ENCODE results near the gene FAM171A2. TPM values are rescaled to one million over a fixed set of nuclear protein-coding genes. Genes with fewer than 3 reads are reported as not detected.

The FAM171A2 gene
- polyA plus RNA-seq, 2 of the 4 experiments (the other 2 are of a cell fraction): 1.8 to 3.9 TPM

DNA sequence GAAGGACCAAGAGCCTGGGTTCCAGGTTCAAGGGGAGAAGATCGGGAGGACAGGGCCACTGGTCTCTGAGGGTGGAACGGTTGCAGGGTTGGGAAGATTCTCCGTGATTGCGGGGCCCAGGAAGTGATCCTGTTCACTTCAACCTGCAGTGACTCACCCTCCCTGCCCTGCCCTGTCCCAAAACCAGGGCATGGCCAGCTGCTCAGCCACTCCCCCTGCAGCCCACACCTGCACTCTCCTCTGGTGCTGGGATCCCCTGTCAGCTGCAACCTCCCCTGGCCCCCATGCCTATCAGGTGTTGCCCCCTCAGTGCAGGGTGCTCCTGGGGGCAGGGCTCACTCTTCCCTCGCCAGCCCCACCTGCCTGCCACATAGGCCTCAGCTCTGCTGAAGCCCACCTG is 54.2 kb downstream of the FAM171A2 start:
- WGBS (ENCODE audit: missing lambda C conversion rate): 59% methylated on average over 5 of the region's 5 CpGs
- H3K27ac ChIP-seq: no peak overlapping the region
- FAIRE-seq (no peak), ATAC-seq (peak; percentile 1 to 15; a peak in 1 of 6 replicates), DNase-seq (ENCODE audit: low read depth in 1 of 2, low spot score in 1 of 2) (no peak)
- peaks cover 15% of the 10 kb centered on the region for H3K4me1 ChIP-seq
- H3K9me3 ChIP-seq: no peaks in the 10 kb centered on the region
- no peak for TF ChIP-seq FOSL2 (IDR thresholded peaks at IDR 0.05)
- peak; percentile 25; the same call in 1 of the 2 replicates for TF ChIP-seq FOSL2 (CRISPR knock-in tag; IDR thresholded peaks at IDR 0.05)
- TF ChIP-seq, protein P1, sequence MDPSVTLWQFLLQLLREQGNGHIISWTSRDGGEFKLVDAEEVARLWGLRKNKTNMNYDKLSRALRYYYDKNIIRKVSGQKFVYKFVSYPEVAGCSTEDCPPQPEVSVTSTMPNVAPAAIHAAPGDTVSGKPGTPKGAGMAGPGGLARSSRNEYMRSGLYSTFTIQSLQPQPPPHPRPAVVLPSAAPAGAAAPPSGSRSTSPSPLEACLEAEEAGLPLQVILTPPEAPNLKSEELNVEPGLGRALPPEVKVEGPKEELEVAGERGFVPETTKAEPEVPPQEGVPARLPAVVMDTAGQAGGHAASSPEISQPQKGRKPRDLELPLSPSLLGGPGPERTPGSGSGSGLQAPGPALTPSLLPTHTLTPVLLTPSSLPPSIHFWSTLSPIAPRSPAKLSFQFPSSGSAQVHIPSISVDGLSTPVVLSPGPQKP (IDR thresholded peaks at IDR 0.05; ENCODE audit: low read depth, low read length): no peak
- no peak for TF ChIP-seq CEBPB (IDR thresholded peaks at IDR 0.05)
- TF ChIP-seq, protein P2, sequence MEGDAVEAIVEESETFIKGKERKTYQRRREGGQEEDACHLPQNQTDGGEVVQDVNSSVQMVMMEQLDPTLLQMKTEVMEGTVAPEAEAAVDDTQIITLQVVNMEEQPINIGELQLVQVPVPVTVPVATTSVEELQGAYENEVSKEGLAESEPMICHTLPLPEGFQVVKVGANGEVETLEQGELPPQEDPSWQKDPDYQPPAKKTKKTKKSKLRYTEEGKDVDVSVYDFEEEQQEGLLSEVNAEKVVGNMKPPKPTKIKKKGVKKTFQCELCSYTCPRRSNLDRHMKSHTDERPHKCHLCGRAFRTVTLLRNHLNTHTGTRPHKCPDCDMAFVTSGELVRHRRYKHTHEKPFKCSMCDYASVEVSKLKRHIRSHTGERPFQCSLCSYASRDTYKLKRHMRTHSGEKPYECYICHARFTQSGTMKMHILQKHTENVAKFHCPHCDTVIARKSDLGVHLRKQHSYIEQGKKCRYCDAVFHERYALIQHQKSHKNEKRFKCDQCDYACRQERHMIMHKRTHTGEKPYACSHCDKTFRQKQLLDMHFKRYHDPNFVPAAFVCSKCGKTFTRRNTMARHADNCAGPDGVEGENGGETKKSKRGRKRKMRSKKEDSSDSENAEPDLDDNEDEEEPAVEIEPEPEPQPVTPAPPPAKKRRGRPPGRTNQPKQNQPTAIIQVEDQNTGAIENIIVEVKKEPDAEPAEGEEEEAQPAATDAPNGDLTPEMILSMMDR (IDR thresholded peaks at IDR 0.05): no peak
- TF ChIP-seq KDM5A (IDR thresholded peaks at IDR 0.05): no peak
- TF ChIP-seq TFCP2L1 (CRISPR knock-in tag; IDR thresholded peaks at IDR 0.05): no peak
- CTCF ChIA-PET: interaction anchor here (0.6 to 4.5 kb wide), 12 partner anchors 9 to 99 kb away, joined by 3 to 31 read pairs (median 4); partner anchors contain the start of gene SLC25A39
- H3K4me2 ChIP-seq: no peak overlapping the region; the same call in 2 of the 3 replicates
- no peak overlapping the region for H3K4me3 ChIP-seq
- POLR2A ChIA-PET: interaction anchor here (0.9 kb wide), 1 partner anchor 88 kb away, joined by 4 read pairs; no protein-coding TSS in a partner anchor

DNA sequence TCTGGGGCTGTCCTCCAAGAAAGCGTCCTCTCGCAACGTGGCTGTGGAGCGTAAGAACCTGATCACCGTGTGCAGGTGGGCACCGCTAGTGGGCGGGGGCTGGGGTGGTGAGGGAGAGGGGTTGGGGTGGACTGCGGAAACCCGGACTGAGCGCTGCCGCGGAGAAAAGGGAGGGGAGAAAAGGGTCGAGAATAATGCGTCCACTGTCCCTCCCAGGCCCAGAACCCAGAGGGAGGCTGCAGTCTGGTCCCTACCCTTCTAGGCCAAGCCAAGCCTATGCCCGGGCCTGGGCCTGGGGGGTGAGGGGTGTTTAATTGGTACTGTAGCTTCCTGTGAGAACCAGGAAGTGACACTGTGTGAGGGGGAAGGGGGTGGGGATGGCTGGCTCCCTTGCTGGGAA is 54.8 kb downstream of the FAM171A2 start:
- Histone ChIP-seq H3K9me3 (no peaks in the 10 kb centered on the region), H3K4me2 (peak overlapping the region; percentile 96), H3K4me3 (no peak overlapping the region), H3K27ac (no peak overlapping the region), H3K4me1 (peaks cover 15% of the 10 kb centered on the region)
- TF ChIP-seq CBX8 (IDR thresholded peaks at IDR 0.05): no peak
- TF ChIP-seq FOSB (CRISPR knock-in tag; IDR thresholded peaks at IDR 0.05): no peak
- no peak for TF ChIP-seq JUN (IDR thresholded peaks at IDR 0.05)
- FAIRE-seq: no peak
- CTCF ChIA-PET: interaction anchor here (0.6 to 4.5 kb wide), 7 partner anchors 8 to 99 kb away, joined by 3 to 29 read pairs (median 5); partner anchors contain the start of gene SLC25A39
- no peak for DNase-seq (ENCODE audit: low read depth in 1 of 2, low spot score in 1 of 2)
- WGBS (ENCODE audit: missing lambda C conversion rate): 80% methylated on average over 8 of the region's 15 CpGs
- POLR2A ChIA-PET: interaction anchor here (0.7 to 1.0 kb wide), 3 partner anchors 26 to 87 kb away, joined by 3 to 5 read pairs (median 3); no protein-coding TSS in a partner anchor
- ATAC-seq: peak in 1 of 2 experiments; percentile 4; a peak in 1 of 6 replicates

DNA sequence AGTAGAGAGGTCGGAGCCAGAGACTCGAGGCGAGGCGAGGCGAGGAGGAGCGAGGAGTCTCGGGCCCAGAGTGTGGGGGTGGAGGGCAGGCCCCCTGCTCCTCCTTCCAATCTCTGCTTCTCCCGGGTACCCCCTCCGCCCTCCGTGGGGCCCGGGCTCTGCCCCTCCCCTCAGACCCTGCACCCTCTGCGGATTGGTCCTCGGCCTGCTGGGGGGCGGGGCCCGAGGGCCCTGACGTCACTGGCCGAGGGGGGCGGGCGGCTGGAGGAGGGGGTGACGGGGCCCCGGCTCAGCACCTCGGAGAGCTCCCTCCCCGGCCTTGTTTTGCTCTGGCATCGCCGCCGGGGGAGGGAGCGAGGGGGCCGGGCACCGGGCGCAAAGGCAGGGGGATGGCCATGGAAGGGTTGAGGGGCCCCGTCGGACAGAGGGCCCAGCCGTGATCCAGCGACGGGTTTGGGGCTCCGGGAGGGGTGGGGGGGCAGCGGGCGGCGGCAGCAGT is 55.3 kb downstream of the FAM171A2 start, which contains the start of gene RUNDC3A:
Gene RUNDC3A, plus strand, starts transcription at position 282 of the 499 bp plus-strand sequence. CDS start 232 bp downstream, outside the sequence.
- under 1% methylated on average over 15 of the region's 39 CpGs for WGBS (ENCODE audit: missing lambda C conversion rate)
- Histone ChIP-seq H3K27ac (peak within 1 kb of the TSS in 1 of 2 experiments; percentile 70; a peak in 3 of 6 replicates), H3K9me3 (no peaks in the 10 kb centered on the region), H3K4me2 (peak within 1 kb of the TSS; percentile 96), H3K4me1 (peaks cover 15% of the 10 kb centered on the region), H3K4me3 (peak within 1 kb of the TSS; percentile 47)
- CTCF ChIA-PET: interaction anchor here (0.6 to 1.6 kb wide), 5 partner anchors 9 to 98 kb away, joined by 3 to 6 read pairs (median 4); no protein-coding TSS in a partner anchor
- POLR2A ChIA-PET: interaction anchor here (0.7 to 1.0 kb wide), 3 partner anchors 26 to 87 kb away, joined by 3 to 5 read pairs (median 3); no protein-coding TSS in a partner anchor
- TF ChIP-seq, protein P3, sequence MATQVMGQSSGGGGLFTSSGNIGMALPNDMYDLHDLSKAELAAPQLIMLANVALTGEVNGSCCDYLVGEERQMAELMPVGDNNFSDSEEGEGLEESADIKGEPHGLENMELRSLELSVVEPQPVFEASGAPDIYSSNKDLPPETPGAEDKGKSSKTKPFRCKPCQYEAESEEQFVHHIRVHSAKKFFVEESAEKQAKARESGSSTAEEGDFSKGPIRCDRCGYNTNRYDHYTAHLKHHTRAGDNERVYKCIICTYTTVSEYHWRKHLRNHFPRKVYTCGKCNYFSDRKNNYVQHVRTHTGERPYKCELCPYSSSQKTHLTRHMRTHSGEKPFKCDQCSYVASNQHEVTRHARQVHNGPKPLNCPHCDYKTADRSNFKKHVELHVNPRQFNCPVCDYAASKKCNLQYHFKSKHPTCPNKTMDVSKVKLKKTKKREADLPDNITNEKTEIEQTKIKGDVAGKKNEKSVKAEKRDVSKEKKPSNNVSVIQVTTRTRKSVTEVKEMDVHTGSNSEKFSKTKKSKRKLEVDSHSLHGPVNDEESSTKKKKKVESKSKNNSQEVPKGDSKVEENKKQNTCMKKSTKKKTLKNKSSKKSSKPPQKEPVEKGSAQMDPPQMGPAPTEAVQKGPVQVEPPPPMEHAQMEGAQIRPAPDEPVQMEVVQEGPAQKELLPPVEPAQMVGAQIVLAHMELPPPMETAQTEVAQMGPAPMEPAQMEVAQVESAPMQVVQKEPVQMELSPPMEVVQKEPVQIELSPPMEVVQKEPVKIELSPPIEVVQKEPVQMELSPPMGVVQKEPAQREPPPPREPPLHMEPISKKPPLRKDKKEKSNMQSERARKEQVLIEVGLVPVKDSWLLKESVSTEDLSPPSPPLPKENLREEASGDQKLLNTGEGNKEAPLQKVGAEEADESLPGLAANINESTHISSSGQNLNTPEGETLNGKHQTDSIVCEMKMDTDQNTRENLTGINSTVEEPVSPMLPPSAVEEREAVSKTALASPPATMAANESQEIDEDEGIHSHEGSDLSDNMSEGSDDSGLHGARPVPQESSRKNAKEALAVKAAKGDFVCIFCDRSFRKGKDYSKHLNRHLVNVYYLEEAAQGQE (IDR thresholded peaks at IDR 0.05): peak; percentile 97
- 0 out of 2 replicates have a peak, but pooled peaks have one; percentile 59 for TF ChIP-seq MAZ (IDR thresholded peaks at IDR 0.05; ENCODE audit: borderline replicate concordance, low read depth, low read length)
- peak; percentile 62 for TF ChIP-seq EHMT2 (IDR thresholded peaks at IDR 0.05; ENCODE audit: low read depth)
- TF ChIP-seq FOXS1 (CRISPR knock-in tag; IDR thresholded peaks at IDR 0.05): 0 out of 2 replicates have a peak, but pooled peaks have one; percentile 37
- TF ChIP-seq SMC3 (IDR thresholded peaks at IDR 0.05): no peak
- TF ChIP-seq EP300 (IDR thresholded peaks at IDR 0.05): no peak
- FAIRE-seq (no peak), ATAC-seq (peak; percentile 74 to 87), DNase-seq (ENCODE audit: low read depth in 1 of 2, low spot score in 1 of 2) (peak; percentile 80 to 95)
